SK-N-DZ (cell line): ENCODE data around the gene MAML3.
"Not testable (repeated sequence)": the region's sequence is repeated elsewhere in the genome, so short reads cannot be mapped to it uniquely, and the experiment has no call there.

Experiments
- DNase-seq: peaks from one replicate; pipeline ENCODE4 v3.0.0-alpha.2; 2015; ENCODE audit warnings: low spot score

The MAML3 gene

GRCh38 chr4:139734201-139734874 is 419.6 kb downstream of the MAML3 start:
- peak; percentile 11 for DNase-seq

GRCh38 chr4:139732991-139733570 is 420.9 kb downstream of the MAML3 start:
- DNase-seq: no peak

GRCh38 chr4:139728840-139729239 is 425.1 kb downstream of the MAML3 start:
- DNase-seq: no peak

- no peak for DNase-seq
Measured at GRCh38 chr4:139728146-139728545, 425.8 kb downstream of the MAML3 start.

GRCh38 chr4:139726615-139727014 is 427.4 kb downstream of the MAML3 start:
- DNase-seq: no peak

DNA sequence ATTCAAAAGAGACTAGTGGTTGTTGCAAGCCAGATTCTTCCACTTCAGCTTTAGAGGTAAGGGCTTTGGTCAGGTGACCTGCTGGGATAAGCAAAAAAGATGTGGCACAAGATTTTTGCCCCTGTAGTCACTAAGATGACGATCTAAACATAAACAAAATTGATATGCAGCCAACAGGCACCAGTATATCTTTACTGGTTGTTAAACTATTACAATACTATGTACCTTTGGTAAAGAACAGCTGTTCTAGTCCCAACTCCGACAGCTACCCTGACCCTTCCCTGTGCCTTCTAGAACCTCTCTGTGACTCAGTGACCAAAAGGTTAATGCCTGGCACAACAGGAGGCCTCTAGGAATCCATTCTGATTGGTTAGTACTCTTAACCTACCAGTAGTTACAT is 428.7 kb downstream of the MAML3 start:
- DNase-seq: no peak

- no peak for DNase-seq
Measured at GRCh38 chr4:139721789-139722188, 432.2 kb downstream of the MAML3 start.

DNA sequence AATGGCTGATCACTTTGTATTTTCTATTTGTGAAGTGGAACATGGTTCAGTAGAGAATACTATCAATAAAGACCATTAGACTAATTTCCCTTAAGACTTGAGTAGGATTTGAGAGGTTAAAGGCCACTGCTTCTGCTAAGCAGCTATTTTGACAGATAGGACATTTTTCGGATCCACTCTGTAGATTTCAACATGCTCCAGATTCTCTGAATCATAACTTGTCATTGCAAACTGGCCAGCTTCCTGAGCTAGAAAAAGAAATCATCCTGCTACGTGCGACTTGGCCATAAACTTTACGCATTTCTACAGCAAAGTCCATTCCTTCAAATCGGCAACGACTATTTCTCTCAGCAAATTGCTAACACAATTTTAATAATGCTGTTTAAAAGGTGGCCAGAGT is 433.2 kb downstream of the MAML3 start:
- DNase-seq: no peak

- no peak for DNase-seq
Measured at GRCh38 chr4:139719381-139720101, 434.4 kb downstream of the MAML3 start.

DNA sequence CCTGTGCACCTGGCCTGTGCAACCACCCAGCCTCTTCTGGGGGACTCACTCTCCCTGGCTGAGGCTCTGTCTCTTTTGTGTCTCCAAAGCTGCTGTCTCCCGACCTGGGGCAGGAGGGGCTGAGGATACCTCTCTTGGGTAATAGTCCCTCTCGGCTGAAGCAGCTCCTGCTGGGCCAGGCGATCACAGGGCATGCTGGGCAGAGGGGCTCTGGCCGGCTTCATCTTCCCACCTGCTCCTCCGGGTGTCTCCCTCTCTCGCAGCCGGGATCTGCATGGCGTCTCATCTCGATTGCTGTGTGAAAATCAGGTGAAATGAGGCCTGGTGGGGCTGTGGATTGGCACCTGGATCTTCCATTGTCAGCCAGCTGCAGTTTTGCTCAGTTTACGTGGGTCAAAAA is 435.2 kb downstream of the MAML3 start:
- no peak for DNase-seq

DNA sequence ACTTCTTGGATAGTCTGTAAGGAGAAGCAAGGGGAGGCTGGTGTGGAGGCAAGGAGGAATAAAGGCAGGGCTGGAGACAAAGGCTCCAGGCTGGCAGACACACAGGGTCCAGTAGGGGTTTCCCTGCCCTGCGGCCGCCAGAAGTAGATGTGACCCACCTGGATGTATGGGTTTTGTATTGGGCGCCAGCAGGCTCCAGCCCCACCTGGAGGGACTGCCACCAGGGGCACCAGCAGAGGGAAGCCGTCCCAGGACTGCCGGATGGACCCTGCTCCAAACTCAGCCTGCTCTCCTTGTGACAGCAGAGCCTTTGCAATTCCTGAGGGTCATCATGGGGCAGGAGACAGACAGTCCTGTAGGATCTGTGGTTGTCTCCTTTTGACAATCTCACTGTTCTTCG is 435.6 kb downstream of the MAML3 start:
- DNase-seq: no peak

DNA sequence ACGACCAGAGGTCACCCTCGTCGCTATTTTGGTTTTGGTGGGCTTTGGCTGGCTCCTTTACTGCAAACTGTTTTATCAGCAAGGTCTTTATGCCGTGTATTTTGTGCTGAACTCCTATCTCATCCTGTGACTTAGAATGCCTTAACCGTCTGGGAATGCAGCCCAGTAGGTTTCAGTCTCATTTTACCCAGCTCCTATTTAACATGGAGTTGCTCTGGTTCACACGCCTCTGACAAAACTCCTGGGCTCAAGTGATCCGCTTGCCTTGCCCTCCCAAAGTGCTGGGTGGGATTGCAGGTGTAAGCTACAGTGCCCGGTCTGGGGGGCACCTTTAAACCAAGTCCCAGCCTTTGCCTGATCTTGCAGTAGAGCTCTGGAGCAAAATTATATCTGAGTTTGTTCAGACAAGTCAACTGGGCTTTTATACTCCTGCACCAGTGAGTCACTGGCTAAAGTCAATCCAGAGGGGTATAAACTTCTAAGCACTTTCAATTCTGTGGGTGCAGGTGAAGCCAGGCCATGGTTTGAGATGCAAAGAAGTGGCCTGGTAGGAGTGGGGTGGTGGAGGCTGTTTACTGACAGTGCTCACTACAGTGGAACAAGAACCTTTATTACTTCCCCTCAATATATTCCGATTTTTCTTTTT is 438.1 kb downstream of the MAML3 start:
- DNase-seq: no peak

DNA sequence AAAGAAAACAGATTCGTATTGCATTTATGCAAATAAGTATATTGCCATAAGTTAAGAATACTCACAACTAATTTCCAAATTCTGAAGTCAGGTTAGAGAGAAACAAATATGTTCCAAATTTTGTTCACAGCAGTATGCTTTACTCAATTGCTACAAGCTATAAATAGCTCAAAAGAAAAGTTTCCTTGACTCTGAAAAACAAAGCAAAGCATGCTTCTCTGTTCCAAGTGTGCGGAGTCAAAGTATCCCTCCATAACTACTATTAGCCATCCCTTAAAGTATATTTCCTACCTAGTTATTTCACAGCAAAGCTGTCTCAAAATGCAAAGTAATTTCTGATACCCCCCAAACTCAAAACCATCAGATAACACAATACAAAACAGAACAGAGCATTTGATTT is 441.1 kb downstream of the MAML3 start:
- DNase-seq: no peak

- DNase-seq: no peak
Measured at GRCh38 chr4:139711461-139711860, 442.5 kb downstream of the MAML3 start.

- DNase-seq: no peak
Measured at GRCh38 chr4:139710073-139710472, 443.9 kb downstream of the MAML3 start.

DNA sequence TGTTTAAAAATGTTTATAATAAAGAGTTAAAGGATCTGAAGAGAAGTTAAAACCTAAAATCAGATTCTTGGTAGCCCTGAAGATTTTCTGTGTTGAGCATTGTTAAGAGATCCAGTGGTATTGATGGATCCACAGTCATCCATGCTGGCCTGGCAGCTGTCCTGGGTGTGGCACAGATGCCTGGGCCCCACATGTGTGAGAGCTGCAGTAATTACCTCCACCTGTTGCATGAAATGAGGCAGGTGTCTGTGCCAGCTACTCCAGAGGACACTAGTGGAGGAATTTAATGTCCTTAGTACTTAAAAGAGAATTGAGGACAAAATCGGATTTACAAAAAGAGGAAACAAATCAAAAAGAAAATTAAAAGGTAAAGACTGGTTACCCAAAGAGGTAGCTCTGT is 444.3 kb downstream of the MAML3 start:
- DNase-seq: no peak

DNA sequence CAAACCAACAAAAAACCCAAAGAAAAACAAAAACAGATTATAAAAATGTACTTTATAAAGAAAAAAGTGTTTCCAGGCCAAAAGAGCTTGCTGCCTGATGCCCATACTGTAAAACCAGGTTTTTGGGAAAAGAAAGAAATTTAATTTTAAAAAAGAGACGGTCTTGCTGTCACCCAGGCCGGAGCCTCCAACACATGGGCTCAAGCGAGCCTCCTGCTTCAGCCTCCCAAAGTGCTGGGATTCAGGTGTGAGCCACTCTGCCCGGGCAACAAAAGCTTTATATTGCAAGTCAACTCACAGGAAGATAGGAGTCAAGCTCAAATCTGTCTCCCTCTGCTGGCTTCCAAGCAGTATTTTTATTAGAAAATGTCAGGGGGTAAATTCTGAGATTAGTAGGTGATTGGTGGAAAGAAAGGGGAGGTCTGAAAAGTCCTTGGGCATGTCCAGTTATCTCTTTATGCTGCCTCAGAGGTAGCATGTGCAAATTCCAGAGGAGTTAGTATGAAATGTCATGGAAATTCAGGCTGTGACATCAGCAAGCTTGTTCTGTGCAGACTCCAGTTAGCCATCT is 449.0 kb downstream of the MAML3 start:
- DNase-seq: no peak

DNA sequence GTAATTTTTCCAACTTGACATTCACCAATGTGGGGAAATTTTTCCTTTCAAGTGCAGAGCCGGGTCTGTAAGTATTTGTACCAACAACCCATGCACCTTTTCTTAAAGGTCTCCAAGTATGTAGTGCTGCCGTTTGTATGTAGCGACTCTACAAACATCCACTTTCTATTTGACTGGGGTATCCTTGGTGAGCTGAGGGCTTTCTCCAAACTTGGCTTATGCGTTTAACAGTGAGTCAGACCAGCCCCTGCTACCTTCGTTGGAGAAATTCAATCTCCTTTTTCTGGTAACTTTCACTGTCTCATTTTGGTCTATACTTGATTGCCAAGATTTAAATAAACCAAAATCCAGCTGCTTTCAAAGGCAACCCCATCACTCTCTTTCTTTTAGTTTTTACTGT is 453.4 kb downstream of the MAML3 start:
- DNase-seq: no peak

DNA sequence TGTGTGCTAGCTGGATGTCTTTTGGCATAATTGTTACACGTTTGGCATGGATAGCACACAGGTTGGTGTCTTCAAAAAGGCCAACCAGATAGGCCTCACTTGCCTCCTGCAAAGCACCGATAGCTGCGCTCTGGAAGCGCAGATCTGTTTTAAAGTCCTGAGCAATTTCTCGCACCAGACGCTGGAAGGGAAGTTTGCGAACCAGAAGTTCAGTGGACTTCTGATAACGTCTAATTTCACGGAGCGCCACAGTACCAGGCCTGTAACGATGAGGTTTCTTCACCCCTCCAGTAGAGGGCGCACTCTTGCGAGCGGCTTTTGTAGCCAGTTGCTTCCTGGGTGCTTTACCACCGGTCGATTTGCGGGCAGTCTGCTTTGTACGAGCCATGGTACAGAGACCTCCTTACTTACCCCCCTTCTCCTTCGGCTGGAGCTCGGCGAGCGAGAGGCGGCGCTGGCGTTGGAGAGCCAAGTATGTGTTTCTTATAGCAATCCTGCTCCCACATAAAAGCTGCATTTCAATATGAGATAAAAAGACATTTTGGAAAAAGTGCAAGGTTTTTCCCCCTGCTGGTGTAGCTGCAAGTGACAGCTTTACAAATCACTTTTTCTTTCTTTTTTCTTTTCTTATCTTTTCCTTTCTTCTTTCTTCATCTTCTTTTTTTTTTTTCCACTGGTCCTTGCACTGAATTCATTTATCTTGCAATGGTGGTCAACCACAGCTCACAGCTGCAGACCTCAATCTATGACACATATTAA is 455.6 kb downstream of the MAML3 start:
- DNase-seq: not testable (repeated sequence)

GRCh38 chr4:139696491-139696890 is 457.5 kb downstream of the MAML3 start:
- DNase-seq: no peak

DNA sequence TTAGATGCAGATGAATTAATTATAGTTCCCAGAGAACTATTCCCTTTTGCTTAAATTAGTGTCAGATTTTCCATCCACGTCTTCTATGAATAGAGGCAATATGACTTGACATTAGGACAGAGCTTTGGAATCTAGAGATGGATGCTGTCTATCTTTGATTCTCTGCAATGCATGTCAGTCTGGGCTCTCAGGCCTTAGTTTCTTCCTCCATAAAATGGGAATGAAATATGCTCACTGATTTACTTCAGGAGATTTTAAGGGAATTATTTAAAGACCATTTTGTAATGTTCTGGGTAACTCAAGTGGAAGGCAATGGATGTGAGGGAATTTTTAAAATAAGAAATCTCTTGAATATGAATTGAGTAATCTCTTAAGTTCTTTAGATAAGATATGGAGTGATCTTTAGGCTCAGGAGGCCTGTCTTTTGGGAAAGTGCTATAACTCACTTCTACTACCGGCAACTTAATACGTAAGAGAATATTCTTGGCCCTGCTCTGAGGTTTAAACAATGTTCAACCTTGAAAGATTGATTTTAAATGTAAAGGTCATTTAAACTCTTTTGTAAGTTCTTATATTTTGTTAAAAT is 459.4 kb downstream of the MAML3 start:
- no peak for DNase-seq
